Measurements from ENCODE around the gene TRIM38.

TRIM38 gene, protein sequence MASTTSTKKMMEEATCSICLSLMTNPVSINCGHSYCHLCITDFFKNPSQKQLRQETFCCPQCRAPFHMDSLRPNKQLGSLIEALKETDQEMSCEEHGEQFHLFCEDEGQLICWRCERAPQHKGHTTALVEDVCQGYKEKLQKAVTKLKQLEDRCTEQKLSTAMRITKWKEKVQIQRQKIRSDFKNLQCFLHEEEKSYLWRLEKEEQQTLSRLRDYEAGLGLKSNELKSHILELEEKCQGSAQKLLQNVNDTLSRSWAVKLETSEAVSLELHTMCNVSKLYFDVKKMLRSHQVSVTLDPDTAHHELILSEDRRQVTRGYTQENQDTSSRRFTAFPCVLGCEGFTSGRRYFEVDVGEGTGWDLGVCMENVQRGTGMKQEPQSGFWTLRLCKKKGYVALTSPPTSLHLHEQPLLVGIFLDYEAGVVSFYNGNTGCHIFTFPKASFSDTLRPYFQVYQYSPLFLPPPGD

DNA sequence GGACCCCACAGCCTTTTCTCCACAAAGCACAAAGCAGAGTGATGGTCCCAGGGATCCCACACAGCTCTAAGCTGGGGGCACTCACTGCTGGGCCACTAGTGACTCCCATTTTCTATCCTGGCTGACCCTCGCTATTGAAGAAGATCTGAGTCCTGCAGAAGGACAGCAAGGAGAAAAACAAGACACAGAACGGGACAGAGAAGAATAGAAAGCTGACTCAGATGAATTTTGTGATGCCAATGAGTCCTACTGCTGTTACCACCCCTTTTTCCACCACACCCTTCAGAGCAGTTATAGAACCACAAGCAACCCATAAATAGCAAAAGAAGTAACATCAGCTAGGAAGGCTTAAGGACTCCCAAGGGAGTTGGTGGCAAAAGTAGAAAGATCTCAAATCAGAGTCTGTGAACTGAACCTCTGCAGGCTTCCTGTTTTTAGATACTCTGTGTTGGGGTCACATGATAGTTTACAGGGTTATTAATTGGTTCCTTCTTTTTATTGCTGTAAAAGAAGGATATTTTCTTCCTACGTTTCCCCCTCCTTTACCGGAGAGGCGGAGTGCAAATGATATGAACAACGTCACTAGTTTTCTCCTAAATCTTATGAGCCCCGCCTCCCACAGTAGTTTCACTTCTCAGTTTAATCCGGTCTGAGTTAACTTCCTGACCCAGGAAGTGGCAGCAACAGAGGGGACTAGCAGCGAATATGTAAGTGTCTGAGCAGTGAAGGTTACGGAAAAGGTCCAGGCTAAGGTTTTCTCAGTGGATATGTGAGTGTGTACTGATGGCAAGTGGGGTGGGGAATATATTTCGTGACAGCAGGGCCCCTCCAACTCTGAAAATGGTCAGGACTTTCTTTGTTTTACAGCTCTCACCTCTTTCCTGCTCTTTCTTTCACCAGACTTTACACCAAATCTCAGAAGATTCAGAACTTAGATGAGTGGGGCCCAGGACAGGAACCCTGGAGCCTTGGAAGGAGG lies at the start of gene TRIM38:
Gene TRIM38, plus strand, starts transcription at position 654 of the 979 bp plus-strand sequence. CDS start 3,721 bp downstream, outside the sequence.
- peak within 1 kb of the TSS; percentile 66 for H3K27ac ChIP-seq
- no peak for TF ChIP-seq ZFX (IDR thresholded peaks at IDR 0.05)
- TF ChIP-seq, protein P1, sequence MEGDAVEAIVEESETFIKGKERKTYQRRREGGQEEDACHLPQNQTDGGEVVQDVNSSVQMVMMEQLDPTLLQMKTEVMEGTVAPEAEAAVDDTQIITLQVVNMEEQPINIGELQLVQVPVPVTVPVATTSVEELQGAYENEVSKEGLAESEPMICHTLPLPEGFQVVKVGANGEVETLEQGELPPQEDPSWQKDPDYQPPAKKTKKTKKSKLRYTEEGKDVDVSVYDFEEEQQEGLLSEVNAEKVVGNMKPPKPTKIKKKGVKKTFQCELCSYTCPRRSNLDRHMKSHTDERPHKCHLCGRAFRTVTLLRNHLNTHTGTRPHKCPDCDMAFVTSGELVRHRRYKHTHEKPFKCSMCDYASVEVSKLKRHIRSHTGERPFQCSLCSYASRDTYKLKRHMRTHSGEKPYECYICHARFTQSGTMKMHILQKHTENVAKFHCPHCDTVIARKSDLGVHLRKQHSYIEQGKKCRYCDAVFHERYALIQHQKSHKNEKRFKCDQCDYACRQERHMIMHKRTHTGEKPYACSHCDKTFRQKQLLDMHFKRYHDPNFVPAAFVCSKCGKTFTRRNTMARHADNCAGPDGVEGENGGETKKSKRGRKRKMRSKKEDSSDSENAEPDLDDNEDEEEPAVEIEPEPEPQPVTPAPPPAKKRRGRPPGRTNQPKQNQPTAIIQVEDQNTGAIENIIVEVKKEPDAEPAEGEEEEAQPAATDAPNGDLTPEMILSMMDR (conservative IDR thresholded peaks at IDR 0.05): no peak

DNA sequence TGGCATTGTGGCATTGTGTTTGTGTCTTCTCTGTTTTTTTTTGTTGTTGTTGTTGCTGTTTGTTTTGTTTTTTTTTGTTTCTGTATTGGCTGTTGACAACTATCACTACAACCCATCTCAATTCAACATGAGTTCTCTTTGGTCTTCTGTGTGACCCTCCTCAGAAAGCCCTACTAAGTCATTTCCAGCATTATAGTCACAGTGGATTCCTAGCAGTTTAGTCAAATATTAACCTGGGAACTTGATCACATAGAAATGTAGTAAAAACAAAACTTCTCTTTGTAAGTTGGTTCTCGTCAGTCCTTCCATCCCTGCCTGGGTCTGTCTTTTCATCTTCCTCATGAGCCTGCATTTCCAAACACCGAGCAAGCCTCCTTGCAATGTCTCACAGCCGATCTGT lies 48.9 kb upstream of the TRIM38 start:
- no peak overlapping the region for H3K27ac ChIP-seq
- TF ChIP-seq, protein P1 (conservative IDR thresholded peaks at IDR 0.05): no peak
- no peak for TF ChIP-seq ZFX (IDR thresholded peaks at IDR 0.05)

DNA sequence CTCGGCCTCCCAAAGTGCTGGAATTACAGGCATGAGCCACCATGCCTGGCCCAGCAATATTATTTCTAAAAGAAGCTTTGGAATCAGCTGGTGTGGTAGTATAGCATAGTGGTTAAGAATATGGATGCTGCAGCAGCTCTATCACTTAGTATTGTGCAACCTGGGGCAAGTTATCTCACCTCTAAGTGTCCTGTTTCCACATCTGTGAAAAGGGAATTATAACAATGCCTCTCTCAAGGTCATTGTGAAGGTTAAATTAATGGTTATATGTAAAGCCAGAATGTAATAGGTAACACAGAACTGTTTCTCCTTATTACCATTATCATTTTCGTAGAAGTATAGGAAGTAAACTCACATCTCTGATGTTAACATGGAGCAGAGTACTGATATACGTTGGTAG lies 46.3 kb upstream of the TRIM38 start:
- H3K27ac ChIP-seq: no peak overlapping the region
- no peak for TF ChIP-seq ZFX (IDR thresholded peaks at IDR 0.05)
- TF ChIP-seq, protein P1 (conservative IDR thresholded peaks at IDR 0.05): no peak

DNA sequence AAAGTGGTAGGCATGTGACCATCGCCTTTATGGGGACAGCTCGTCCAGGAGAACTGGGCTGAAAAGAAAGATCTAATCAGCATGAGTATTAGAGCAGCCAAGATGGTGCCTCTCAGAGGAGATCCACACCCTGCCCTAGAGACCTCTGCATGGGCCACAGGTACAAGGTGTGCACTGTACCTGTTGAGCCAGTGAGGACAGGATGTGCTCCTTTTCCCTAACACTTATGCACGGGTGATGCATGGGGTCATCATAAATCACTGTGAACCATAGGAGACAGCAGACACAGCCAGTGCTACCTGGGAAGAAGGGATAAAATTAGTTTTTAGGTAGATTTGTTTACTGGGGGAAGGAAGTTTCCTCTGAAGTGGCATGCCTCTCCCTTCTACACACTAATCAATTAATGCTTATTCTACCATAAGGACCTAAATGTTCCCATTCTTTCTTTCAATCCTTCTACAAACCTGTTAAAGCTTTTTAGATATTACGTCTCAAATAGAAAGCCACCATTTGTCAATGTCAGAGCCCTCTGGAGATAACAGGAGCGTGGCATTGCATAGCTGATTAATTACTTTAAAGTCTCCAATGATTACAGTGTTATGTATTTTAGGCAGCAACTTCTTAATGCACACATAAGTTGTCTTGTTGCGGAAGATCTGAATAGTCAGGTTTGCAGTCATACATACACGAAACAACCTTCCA lies 45.7 kb upstream of the TRIM38 start:
- no peak for TF ChIP-seq ZFX (IDR thresholded peaks at IDR 0.05)
- TF ChIP-seq, protein P1 (conservative IDR thresholded peaks at IDR 0.05): no peak
- no peak overlapping the region for H3K27ac ChIP-seq

DNA sequence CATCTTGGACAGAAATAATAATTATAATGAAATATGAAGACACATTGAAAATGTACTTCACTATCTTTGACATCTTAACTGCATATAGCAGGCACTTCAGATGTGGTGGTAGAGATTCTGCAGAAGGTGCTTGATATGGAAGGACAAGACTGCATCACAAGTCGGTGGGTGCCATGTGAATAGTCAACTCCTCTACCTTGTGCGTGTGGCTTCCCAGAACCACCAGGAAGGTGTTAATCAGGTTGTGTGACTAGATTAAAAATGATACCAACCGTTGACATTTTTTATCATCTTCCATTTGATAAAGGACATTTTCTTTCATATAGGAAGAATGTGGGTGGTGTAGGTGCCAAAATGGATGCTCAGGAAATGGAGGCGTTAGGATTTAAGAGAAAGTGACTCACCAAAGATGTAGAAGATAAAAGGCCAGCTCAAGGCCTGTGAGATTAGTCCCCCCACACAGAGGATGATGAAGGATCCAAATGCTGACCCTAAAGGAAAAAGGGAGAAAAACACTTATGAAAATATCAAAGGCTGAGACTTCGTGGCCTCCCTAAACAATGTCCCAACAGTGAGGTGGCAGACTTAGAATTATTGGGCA lies 44.4 kb upstream of the TRIM38 start:
- no peak overlapping the region for H3K27ac ChIP-seq
- TF ChIP-seq, protein P1 (conservative IDR thresholded peaks at IDR 0.05): no peak
- no peak for TF ChIP-seq ZFX (IDR thresholded peaks at IDR 0.05)

DNA sequence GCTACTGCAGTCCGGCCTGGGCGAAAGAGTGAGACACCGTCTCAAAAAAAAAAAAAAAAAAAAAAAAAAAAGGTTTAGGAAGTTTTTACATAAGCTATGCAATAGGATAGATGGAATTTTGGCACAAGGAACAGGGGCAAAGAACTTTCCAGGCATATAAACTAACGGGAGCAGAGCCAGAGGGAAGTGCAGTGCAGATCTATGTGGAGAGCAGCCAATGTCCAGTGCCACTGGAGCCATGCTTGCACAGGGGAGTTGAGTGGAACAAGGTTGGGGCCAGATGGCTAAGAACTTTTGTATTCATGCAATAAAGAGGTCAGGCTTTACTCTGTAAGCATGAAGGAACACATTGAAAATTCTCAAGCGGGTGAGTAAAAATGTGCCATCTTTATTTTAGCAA lies 42.9 kb upstream of the TRIM38 start:
- TF ChIP-seq, protein P1 (conservative IDR thresholded peaks at IDR 0.05): no peak
- no peak for TF ChIP-seq ZFX (IDR thresholded peaks at IDR 0.05)
- no peak overlapping the region for H3K27ac ChIP-seq

Data from C4-2B (cell line).